Liver (tissue), 3 donors: ENCODE measurements around the gene GDPD5.

Experiments
- EGR1 ChIP-seq, 2 donors: IDR thresholded peaks; 2 replicates each; pipeline ENCODE4 v1.6.1; 2016 to 2018; ENCODE audit warnings: antibody characterized with exemption in 2 of 2, low read depth in 2 of 2
- FOXA1 ChIP-seq: IDR thresholded peaks from 2 replicates; pipeline ENCODE4 v1.6.1; 2016; ENCODE audit warnings: antibody characterized with exemption
- GABPA ChIP-seq, 2 donors: IDR thresholded peaks in 1 of 2; conservative IDR thresholded peaks in 1 of 2; 2 replicates each; pipeline ENCODE4 v1.6.1; 2016; ENCODE audit warnings: antibody characterized with exemption in 2 of 2, mild to moderate bottlenecking in 1 of 2, moderate library complexity in 1 of 2
- MAX ChIP-seq: IDR thresholded peaks from 2 replicates; pipeline ENCODE4 v1.6.1; 2016; ENCODE audit warnings: antibody characterized with exemption
- RAD21 ChIP-seq, 2 donors: IDR thresholded peaks; 2 replicates each; pipeline ENCODE4 v1.6.1; 2016; ENCODE audit warnings: antibody characterized with exemption in 2 of 2, mild to moderate bottlenecking in 2 of 2
- RXRA ChIP-seq, 2 donors: IDR thresholded peaks; 2 replicates each; pipeline ENCODE4 v1.6.1; 2017 to 2018; ENCODE audit warnings: antibody characterized with exemption in 2 of 2, mild to moderate bottlenecking in 1 of 2
- SP1 ChIP-seq: IDR thresholded peaks from 2 replicates; pipeline ENCODE4 v1.6.1; 2018; ENCODE audit warnings: antibody characterized with exemption, mild to moderate bottlenecking
- TAF1 ChIP-seq: conservative IDR thresholded peaks from 2 replicates; pipeline ENCODE4 v1.6.1; 2016; ENCODE audit warnings: antibody characterized with exemption, mild to moderate bottlenecking
- TF ChIP-seq, protein P1 (sequence below): fragments of 150-350 bp; IDR thresholded peaks from 2 replicates; pipeline ENCODE4 v1.5.1; 2017; ENCODE audit warnings: improper control_type of control experiment, low read depth, low read length; ENCODE audit not compliant: missing input control
- TF ChIP-seq, protein P2 (sequence below): IDR thresholded peaks from 2 replicates; pipeline ENCODE4 v1.6.1; 2016; ENCODE audit warnings: antibody characterized with exemption
- donor health status: healthy.
- donor health status: healthy.

GRCh38 chr11:75413864-75414263 lies 111.9 kb downstream of the GDPD5 start:
- TF ChIP-seq, protein P1, sequence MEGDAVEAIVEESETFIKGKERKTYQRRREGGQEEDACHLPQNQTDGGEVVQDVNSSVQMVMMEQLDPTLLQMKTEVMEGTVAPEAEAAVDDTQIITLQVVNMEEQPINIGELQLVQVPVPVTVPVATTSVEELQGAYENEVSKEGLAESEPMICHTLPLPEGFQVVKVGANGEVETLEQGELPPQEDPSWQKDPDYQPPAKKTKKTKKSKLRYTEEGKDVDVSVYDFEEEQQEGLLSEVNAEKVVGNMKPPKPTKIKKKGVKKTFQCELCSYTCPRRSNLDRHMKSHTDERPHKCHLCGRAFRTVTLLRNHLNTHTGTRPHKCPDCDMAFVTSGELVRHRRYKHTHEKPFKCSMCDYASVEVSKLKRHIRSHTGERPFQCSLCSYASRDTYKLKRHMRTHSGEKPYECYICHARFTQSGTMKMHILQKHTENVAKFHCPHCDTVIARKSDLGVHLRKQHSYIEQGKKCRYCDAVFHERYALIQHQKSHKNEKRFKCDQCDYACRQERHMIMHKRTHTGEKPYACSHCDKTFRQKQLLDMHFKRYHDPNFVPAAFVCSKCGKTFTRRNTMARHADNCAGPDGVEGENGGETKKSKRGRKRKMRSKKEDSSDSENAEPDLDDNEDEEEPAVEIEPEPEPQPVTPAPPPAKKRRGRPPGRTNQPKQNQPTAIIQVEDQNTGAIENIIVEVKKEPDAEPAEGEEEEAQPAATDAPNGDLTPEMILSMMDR = no peak
- TF ChIP-seq TAF1 = no peak
- TF ChIP-seq MAX = no peak
- TF ChIP-seq GABPA (IDR thresholded peaks at IDR 0.05 in 1 of 2, conservative IDR thresholded peaks at IDR 0.05 in 1 of 2) = no peak
- TF ChIP-seq SP1 = no peak
- no peak for TF ChIP-seq FOXA1
- TF ChIP-seq RXRA (IDR thresholded peaks at IDR 0.05) = no peak
- TF ChIP-seq EGR1 (IDR thresholded peaks at IDR 0.05; ENCODE audit: low read depth in 2 of 2) = no peak
- TF ChIP-seq, protein P2, sequence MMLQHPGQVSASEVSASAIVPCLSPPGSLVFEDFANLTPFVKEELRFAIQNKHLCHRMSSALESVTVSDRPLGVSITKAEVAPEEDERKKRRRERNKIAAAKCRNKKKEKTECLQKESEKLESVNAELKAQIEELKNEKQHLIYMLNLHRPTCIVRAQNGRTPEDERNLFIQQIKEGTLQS = no peak
- no peak for TF ChIP-seq RAD21 (IDR thresholded peaks at IDR 0.05)
